OCI-LY1 (cell line): Measurements from ENCODE around the gene HOXB4.

ENCODE experiments used
- CTCF ChIP-seq: fragments of 200-600 bp; sonication (generic), shearing (Covaris generic); IDR thresholded peaks from 2 replicates; pipeline ENCODE4 v1.5.1; 2017; ENCODE audit warnings: mild to moderate bottlenecking, antibody characterized with exemption, low read length, moderate library complexity, mixed read lengths
- EZH2 ChIP-seq: fragments of 200-600 bp; sonication (generic), shearing (Covaris generic); IDR thresholded peaks from 2 replicates; pipeline ENCODE4 v1.8.0; 2017; ENCODE audit warnings: borderline replicate concordance, mixed run types, mild to moderate bottlenecking, antibody characterized with exemption, low read length, moderate library complexity, mixed read lengths

GRCh38 chr17:48615047-48615962 is 37.2 kb upstream of the HOXB4 start, which contains the start of gene HOXB8:
- TF ChIP-seq CTCF (no peak), EZH2 (no peak)
